Activated gamma-delta T cell treated with anti-CD3 and anti-CD28 coated beads, Interleukin-2, amount 50 U/mL, for 16 hours (primary cell): ENCODE data around the gene HSPA12B.

Experiments used
- DNase-seq: peaks from one replicate; pipeline ENCODE4 v3.0.0-alpha.2; 2020; ENCODE audit warnings: low read depth

The HSPA12B gene

DNA sequence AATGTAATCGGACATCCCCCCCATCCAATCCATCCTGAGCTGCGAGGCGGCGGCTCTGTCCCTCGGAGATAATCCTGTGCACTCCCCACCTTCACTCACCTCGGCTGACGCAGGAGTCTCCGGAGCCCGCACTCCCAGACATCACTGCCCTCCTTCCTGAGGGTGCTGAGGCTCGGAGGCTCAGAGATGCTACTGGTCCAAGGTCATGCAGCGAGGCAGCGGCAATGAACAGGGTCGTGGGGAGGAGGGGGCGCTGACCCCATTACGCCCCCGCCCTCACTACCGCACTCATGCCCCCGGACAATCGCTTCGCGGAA lies 34.6 kb downstream of the HSPA12B start:
- no peak for DNase-seq

DNA sequence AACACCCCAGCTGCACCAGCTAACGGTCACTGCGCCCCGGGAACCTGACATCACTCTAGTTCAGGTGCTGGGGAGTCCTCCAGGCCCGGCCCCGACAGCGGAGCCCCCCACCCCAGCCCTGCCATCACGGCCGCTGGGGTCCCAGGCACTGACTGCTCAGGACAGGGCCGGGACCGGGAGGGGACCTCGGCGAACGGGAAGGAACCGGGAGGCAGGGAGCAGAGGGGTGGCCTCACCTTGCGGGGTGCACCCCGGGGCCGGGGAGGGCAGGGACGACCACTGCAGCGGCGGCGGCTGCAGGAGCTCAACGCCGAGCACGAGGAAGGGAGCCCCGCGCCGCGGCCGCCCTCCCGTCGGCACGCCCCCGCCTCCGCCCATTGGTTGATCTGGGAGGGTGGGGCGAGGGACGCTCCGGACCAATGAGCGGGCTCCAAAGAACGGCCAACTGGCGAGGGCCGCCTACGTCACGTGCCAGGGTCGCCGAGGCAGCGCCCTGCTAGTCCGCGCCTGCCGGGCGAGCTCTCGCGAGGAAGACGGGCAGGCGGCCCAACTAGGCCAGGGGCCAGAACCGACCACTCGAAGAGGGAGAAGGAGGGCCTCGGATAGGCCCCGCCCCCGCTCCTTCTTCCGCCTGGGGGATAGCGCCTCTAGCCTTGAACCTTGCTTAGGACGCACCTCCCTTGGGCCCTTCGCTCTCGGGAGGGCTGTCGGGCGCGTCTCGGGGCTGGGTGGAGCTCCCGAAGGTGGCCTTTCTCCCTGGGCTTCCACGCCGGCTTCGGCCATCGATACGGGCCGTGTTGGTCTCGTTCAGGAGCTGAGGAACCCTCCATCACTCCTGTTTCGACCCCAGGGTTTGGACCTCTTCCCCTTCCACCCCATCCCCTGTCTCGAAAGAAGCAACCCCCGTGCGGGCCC lies 35.2 kb downstream of the HSPA12B start, which contains the start of gene ADISSP:
Gene ADISSP, minus strand, starts transcription at position 327 of the 915 bp plus-strand sequence. CDS start 7,653 bp downstream, outside the sequence.
- DNase-seq, result peak; percentile 90

- peak; percentile 71 for DNase-seq
Measured at GRCh38 chr20:3768342-3769130, 36.1 kb downstream of the HSPA12B start.

DNA sequence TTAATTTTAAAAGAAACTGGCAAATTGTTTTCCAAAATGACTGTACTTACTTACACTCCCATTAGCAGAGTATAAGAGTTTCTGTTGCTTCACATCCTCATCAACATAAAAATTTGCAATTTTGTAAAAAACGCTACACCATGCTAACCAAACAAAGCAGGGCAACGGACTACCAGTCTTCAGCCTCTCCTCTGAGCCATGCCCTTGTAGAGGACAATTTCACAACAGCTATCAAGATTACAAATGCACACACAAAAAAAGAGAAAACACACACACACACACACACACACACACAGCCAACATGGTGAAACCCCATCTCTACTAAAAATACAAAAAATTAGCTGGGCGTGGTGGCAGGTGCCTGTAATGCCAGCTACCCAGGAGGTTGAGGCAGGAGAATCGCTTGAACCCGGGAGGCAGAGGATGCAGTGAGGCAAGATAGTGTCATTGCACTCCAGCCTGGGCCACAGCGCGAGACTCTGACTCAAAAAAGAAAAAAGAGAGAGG lies 39.1 kb downstream of the HSPA12B start:
- no peak for DNase-seq

DNA sequence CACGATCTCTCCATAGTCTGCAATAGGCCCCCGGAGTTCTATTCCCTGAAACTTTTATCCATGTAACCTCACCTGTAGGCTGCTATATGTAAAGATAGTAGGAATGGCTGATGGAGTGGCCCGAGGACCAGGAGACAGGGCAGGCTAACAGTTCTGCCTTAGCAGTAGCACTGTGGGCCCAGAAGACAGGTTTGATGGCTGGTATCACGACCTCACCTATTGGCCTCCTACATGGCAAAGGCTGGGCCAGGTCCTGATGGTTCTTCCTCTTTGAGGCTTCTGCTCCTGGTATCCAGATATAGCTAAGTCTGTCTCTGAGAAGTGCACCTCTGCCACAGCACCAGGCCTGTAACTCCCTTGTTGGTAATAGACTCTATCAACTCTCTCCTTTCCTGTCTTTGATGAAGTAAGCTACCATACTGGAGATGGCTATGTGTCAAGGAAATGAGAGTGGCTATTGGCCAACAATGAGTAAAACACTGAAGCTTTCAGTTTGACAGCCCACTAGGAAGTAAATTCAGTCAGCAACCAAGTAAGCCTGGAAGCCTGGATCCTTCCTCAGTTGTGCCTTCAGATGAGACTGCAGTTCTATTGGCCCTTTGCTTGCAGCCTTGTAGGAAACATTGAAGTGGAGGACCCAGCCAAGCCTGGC lies 43.1 kb downstream of the HSPA12B start:
- DNase-seq, result no peak

GRCh38 chr20:3777381-3777715 lies 44.9 kb downstream of the HSPA12B start:
- DNase-seq, result no peak

DNA sequence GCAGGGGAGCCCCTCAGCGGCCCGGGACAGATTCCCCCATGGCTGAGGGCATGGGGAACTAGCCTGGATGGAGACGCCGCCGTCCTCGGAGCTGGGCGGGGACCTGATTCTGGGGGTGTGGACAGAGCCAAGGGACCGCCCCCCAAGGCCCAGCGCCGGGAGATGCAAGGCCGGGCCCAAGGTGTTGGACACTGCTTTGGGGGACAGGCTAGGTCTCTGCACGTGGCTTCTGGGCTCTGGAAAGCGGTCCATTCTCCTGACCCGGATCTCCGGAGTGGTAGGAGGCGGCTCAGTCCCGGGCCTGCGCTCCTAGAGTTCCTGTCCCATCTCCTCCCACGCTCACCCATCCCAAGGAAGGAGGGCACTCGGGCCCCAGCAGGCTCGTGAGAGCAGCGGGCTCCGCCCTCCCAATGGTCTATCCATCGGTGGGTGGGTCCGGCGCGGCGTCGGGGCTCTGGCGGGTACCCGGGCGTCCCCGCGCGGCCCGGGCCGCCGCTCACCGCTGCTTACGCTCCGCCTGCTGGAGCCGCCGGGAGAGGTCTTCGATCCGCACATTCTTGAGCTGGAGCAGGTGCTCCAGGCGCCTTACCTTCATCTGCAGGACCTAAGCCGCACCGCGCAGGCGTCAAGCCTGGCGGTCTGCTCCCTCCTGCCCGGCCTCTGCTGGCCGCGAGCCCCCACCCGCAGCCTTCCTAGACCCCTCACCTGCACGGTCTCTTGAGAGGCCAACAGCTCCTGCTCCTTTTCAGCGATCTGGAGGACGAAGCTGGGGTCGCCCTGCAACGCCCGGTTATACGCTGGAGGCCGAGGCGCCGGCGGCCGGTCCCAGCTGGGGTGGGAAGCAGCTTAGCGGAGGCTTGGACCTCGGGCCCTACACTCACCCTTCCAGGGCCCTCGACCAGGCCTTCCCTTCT lies 45.5 kb downstream of the HSPA12B start:
- no peak for DNase-seq

DNA sequence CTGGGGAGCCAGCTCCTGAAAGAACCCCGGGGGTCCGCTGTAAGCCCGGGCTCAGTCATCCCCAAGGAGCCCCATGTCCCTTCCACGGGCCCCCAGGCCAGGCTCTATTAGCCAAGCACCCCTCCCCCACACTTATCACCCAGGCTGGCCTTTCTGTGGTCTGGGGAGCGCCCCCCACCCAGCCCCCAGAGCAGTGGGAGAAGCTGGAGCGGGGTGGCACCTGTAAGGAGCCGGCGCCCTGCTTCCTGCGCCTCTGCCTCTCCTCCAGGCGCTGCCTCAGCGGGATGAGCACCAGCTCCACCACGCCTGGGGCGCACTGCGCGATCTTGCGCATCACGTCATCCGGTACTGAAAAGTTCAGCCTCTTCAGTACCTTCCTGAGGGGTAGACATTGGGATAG lies 46.5 kb downstream of the HSPA12B start:
- DNase-seq, result no peak

GRCh38 chr20:3781153-3781910 lies 48.8 kb downstream of the HSPA12B start, which contains the start of gene SPEF1:
Gene SPEF1 (minus strand): TSS chr20:3781448. CDS start chr20:3781287, 161 bp downstream.
- no peak for DNase-seq

DNA sequence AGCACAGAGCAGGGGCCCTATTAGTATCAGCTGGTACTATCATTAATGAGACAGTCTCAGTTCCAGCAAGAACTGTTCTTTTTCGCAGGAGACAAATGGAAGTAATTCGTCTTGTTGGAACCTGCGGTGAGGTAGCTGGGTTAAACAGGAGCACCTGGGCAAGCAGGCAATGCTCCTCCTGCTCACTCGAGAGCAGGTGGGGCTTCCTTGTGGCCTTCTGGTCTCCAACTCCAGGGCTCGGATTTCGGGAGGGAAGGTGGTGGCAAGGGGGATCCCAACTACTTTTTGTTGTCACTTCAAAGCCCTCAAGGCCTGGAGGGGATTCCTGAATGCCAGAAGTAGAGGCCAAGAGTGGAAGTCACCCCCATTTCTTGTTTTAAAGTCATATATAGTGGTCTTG lies 50.1 kb downstream of the HSPA12B start:
- DNase-seq, result no peak

GRCh38 chr20:3783068-3783489 lies 50.6 kb downstream of the HSPA12B start:
- DNase-seq, result no peak

DNA sequence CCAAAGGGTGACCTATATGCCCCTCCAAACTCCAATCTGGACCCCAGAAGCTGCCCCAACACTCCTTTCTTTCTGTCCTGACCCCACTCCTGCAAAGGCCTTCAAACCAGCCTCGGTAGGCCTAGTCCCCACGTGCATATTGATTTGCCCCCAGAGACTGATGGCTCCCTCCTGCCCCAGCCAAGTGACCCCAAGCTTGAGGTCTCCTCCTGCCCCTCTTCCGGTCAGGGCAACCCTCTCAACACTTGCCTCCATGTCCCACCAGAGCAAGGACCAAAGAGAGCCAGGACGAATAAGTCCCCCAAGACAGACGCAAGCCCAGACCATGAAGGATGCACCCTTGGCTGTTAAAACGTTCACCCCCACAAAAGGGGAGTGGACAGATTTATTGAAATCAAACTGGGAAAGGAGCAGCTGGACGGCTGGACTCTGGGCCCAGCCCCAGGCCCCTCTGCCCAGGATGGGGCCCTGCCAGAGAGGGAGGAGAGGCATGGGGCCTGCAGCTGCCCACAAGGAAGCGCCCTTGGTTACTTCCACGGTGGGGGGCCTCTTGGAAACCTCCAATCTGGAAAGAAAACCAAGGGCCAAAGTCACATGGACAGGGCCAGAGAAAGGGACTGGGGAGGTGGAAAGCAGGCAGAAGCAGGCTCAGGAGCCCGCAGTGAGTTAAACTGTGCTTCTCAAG lies 51.2 kb downstream of the HSPA12B start:
- DNase-seq, result no peak

DNA sequence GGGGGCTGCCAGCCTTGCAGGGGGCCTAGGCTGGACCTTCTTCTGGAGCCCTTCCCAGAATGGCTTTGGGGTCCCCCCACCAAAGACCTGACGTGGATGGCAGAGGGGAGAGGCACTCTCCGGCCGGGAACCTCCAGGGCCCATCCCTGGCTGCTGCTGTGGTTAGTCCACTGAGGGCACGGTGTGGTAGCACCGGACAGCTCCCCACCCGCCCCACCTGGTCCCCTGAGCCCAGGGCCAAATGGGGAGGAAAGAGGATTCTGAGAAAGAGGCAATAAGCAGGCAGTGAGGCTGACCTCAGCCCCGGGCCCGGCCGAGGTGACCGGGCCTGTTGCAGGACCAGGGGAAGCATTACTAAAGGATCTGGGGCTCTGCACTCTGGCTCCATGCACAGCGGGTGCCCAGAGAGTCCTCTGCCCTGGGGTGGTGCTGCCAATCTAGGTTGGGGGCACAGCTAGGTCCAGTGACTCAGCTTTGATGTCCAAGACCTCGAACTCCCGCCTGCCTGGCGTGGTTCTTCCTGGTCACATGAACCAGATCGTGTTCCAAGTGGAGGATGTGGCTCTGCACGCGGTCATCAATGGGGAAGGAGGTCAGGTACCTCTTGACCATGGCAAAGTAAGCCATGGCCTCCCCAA lies 51.9 kb downstream of the HSPA12B start:
- DNase-seq, result no peak

GRCh38 chr20:3784863-3785239 lies 52.4 kb downstream of the HSPA12B start:
- DNase-seq, result no peak

DNA sequence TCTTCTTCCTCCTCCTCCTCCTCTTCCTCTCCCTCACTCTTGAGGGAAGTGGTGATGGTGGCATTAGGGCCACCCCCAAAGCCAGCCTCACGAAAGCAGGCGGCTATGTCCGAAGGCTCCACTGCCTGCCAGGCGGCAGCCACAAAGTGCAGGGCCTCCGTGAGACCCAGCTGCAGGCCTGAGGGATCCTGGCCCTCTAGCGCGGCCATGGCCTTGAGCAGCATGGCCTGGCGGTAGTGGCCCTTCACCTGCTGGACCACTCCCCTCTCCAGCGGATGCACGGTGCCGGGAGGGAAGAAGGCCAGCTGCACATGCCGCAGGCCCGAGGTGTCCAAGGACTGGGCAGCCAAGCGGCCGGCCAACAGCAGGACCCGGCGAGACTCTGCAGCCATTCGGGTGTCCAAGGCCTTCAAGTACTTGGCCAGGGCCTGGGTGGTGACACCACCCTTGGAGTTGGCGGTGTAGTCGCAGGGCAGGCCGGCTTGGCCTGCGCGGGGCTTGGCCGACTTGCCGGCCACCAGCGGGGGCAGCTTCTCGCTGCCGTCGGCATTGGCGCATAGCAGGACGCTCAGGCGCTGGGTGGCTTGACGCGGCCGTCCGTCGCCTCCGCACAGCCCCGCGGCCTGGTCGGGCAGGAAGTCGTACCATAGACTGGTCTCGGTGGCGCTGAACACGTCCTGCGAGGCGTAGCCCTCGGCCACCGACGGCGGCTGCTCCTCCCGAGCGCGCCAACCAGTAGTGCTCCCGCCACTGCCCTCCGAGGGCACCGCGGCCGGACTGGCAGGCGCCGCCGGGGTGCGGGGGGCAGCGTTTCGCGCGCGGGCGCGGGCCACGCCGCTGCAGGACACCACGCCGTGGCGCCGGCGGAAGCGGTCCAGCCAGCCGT lies 53.0 kb downstream of the HSPA12B start:
- no peak for DNase-seq

DNA sequence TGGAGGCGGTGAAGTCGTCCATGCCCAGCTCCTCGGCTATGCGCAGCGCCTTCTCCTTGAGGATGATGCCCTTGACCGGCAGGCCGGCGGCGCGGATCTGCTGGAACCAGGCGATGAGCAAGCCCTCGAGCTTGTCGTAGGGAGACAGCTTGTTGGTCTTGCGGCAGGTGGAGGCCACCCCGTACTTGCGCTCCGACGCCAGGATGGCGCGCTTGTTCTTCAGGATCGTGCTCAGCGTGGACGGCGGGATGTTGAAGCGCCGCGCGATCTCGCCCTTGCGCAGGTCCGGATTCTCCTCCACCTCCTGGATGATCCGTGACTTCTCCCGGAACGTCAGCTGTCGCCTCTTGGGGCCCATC lies 53.6 kb downstream of the HSPA12B start:
- no peak for DNase-seq

- DNase-seq, result peak; percentile 85
Measured at GRCh38 chr20:3786665-3787323, 54.3 kb downstream of the HSPA12B start, which contains the start of gene CENPB. Gene CENPB (minus strand): TSS chr20:3786740. CDS start chr20:3786483, 257 bp downstream.
